ENCODE data around the gene OR52E5.

Gene OR52E5

GRCh38 chr11:5922749-5923426, 29.9 kb downstream of the OR52E5 start:
- TF ChIP-seq CTCF (IDR thresholded peaks at IDR 0.05; ENCODE audit: low read depth, low read length): no peak
- DNase-seq (ENCODE audit: extremely low read depth, low read depth): no peak

DNA sequence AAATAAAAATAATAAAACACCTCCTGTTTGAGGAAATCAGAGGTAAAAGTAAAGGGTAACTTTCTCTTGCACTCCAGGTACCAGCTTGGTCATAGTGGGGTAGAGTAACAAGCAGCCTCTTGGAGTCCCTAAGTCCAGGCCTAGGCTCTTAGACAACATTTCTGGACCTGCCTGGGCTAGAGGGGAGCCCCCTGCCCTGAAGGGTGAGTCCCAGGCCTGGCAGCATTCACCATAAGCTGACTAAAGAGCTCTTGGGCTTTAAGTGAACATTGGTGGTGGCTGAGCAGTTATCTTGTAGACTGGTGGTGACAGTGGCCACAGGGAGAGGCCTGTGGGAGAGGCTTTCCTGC, 30.4 kb downstream of the OR52E5 start:
- DNase-seq (ENCODE audit: extremely low read depth, low read depth): no peak
- no peak for TF ChIP-seq CTCF (IDR thresholded peaks at IDR 0.05; ENCODE audit: low read depth, low read length)

GRCh38 chr11:5923794-5924193, 30.8 kb downstream of the OR52E5 start:
- DNase-seq (ENCODE audit: extremely low read depth, low read depth): no peak
- no peak for TF ChIP-seq CTCF (IDR thresholded peaks at IDR 0.05; ENCODE audit: low read depth, low read length)

GRCh38 chr11:5928271-5928670, 35.3 kb downstream of the OR52E5 start:
- TF ChIP-seq CTCF (IDR thresholded peaks at IDR 0.05; ENCODE audit: low read depth, low read length): no peak
- DNase-seq (ENCODE audit: extremely low read depth, low read depth): no peak

DNA sequence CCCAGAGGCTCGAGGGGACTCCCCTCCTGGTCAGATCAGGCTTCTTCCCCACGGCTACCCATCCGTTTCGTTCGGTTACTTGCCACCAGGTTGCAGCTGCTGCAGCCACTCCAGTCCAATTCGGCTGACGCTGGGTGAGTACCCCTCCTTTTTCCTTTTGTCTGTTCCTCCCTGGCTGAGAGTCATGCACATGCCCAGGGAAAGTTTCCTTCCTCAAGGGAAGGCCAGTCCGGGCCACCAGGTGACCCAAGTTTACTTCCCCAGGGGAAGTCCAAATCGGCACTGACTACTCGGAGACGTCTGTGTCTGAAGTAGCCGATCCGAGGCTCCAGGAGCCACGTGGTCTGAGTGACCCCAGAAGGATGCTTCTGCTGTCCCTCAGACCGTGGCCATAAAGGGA, 35.8 kb downstream of the OR52E5 start:
- DNase-seq (ENCODE audit: extremely low read depth, low read depth): no peak
- no peak for TF ChIP-seq CTCF (IDR thresholded peaks at IDR 0.05; ENCODE audit: low read depth, low read length)

DNA sequence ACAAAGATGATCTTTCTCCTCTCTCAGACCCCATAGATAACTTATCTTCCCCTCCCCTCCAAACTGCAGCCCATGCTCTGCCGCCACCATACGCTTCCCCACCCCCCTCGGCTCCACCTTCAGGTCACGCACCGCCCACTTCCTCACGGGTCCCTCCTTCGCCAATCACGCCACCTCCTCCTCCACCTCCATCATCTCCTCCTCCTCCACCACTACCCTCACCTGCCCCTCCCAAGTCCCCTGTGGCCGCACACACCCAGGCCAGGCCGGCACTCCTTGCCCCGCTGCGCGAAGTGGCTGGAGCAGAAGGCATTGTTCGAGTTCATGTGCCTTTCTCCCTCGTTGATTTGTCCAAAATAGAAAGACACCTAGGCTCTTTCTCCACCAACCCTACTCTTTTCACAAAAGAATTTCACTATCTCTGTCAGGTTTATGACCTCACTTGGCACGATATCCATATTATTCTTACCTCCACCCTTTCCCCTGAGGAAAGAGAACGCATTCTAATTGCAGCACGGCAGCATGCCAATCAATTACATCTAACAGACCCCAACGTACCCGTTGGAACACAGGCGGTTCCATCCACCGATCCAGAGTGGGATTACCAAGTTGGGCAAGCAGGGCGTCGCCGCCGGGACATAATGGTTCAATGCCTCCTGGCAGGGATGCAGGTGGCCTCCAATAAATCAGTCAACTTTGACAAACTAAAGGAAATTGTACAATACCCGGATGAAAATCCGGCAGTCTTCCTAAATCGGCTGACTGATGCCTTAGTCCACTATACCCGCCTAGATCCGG, 36.8 kb downstream of the OR52E5 start:
- TF ChIP-seq CTCF (IDR thresholded peaks at IDR 0.05; ENCODE audit: low read depth, low read length): no peak
- DNase-seq (ENCODE audit: extremely low read depth, low read depth): no peak

DNA sequence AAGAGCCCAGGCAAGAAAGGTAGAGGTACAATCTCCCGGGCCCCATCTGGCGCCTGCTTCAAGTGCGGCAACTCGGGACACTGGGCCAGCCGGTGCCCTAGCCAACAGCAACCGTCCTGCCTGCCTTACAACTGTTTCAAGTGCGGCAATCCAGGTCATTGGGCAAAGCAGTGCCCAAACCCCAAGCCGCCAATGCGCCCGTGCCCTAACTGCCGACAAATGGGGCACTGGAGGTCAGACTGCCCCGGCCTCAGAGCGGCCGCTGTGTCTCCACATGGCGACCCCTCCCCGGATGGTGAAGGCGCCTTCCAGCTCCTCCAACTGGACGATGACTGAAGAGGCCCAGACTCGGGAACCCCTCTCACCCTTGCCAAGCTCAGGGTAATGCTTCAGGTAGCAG, 37.6 kb downstream of the OR52E5 start:
- TF ChIP-seq CTCF (IDR thresholded peaks at IDR 0.05; ENCODE audit: low read depth, low read length): no peak

More for the DNA sequence above, 37.6 kb downstream of the OR52E5 start:
- no peak for DNase-seq (ENCODE audit: extremely low read depth, low read depth)

Data from AG09319 (cell line).